Kidney capillary endothelial cell (primary cell): Measurements from ENCODE around the gene FAM120A.
"Not testable (repeated sequence)": the region's sequence is repeated elsewhere in the genome, so short reads cannot be mapped to it uniquely, and the experiment has no call there.

Source experiments
- DNase-seq: peaks from one replicate; pipeline ENCODE4 v3.0.0-alpha.2; 2018; ENCODE audit warnings: low spot score

FAM120A gene

DNA sequence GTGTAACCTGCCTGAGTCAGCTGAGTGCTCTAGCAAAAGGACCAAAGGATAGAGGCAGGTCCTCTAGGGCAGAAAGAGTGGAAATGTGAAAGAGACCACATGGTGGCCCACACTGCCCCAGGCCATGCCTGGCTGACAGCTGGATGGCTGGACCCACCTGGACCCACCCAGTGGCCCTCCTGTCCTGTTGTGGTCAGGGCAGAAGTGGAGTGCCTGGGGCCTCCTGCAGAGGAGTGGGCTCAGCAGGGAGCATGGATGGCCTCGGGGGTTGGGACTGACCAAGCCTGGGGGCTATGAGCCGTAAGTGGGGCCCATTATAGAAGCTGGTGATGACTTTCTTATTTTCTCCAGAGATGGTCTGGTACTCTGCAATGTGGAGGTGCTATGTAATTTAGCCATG lies 57.6 kb downstream of the FAM120A start:
- DNase-seq: no peak

DNA sequence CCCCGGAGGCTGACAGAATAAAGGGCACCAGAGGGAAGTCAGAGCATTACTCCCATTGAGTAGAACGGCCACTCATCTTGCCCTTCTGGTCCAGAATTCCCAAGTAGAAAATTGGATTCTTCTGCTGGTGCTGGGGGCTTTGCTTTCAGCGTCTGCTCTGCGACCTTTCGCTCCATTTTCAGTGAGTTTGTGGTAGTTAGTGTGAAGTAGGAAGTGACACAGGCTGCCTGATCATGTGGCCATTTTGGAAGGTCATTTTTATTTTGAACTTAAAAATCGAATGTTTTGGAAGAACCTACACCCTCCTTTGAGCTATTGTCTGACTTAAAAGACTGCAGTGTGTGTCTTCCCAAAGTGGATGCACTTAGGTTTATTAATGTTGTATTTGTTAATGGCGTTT lies 58.6 kb downstream of the FAM120A start:
- DNase-seq: no peak

DNA sequence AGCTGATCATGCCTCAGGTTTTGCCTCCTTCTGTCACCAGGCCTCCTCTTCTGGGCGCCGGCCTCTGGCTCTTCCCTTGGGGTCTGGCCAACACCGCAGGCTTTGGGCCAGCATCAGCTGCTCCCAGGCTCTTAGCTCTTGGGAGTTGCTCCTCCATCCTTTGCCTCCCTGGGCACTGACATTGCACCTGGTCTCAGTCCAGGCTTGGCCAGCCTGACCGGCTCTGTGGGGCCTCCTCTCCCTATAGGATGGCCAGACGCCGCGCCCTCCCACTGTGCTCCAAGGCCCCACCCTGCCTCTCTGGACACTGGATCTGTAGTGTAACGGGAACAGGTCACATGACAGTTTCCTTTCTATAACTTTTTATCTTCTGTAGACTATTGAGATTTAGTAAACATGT lies 59.7 kb downstream of the FAM120A start:
- DNase-seq: not testable (repeated sequence)

DNA sequence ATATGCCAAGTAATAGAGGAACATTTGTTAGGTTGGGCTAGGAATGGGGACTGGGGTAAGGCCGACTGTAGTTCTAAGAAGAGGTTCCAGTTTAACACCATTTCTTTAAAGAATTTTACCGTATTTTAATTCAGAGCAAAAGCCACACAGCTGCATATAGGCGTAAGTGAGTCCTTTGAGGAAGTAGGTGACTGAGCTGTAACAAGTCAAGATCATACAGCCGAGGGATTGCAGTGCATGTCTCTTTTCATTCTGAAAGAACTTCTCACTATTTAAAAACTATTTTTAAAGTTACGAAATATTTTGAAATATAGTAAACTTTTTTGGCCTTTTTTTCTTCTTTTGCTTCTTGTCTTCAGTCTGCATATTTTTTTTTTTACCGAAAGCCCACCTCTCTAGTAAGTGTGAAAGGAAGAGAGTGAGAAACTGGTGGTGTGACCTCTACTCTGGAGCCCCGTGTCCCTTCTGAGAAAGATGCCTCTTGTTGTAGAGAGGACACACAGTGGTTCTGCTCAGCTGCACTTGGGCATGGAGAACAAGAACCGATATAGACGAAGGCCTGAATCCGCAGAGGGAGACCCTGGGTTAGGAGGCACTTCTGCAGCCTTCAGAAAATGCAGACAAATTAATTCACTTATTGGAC lies 60.8 kb downstream of the FAM120A start:
- DNase-seq: not testable (repeated sequence)

DNA sequence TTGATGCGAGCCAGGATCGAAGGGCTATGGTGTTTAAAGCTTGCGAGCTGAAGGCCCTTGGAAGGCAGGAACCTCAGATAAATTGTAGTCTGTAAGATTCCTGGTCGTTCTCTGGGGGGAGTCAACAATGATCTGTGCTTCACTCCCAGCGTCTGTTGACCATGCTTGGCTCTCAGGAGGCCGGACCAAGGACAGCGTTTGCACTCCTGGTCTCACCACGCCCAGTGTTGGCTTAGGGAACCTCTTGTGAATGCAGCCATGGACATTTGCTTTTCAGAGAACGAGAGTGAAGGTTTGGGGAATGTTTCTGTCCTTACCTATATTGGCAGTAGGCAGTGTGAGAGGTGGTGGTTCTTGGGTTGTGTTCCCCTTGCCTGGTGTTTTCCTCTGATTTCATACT lies 62.1 kb downstream of the FAM120A start:
- DNase-seq: no peak

DNA sequence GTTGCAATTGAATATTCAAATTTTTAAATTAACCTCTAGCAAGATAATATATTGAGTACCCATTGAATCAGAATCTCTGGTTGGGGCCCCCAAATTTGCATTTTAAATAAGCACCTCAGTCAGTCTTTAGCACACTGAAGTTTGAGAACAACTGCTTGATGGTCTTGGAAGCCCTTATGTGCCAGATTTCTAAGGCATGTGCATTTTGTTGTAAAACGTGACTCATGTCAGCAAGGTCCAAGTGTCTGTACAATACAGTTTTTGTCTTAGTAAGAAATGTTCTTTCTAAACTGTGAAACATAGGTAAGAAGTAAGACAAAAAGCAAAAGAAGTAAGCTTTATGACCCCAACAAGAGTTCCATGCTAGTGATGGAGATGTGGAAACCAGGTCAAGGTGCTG lies 65.8 kb downstream of the FAM120A start:
- DNase-seq: no peak

DNA sequence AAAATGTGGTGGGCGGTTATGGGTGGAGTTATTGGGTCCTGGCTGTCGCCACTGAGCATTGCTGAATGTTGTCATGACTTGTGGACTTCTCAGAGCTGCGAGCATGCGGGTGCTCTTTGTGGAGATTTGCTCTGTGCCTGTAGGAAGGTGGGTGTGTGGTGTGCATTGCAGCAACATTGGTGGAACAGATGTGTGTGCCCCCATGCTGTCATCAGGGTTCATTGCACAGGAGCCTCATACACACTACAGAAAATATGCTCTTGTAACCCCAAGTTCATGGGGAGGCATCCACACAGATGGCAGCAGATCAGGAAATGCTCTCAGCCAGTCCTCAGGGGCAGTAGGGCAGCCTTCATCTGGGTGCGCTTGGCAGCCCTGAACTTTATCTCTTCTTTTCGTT lies 69.0 kb downstream of the FAM120A start:
- no peak for DNase-seq

DNA sequence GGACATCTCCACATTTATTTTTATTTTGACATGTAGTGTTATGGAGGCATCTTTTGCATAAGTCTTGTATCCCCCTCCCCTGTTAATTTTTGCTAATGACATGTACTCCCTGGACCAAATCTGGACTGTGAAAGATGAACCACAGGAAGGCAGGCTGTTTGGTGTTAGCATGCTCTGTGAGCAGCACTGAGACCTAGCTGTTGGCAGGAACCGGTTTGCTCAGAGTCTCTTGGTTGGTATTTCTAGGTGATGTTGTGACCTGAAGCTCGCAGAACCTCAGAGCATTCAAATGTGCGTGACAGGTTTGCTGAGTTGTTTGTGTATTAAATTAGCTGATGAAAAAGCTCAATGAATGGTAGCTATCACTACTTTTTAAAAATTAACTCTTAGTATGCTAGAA lies 71.3 kb downstream of the FAM120A start:
- DNase-seq: no peak

DNA sequence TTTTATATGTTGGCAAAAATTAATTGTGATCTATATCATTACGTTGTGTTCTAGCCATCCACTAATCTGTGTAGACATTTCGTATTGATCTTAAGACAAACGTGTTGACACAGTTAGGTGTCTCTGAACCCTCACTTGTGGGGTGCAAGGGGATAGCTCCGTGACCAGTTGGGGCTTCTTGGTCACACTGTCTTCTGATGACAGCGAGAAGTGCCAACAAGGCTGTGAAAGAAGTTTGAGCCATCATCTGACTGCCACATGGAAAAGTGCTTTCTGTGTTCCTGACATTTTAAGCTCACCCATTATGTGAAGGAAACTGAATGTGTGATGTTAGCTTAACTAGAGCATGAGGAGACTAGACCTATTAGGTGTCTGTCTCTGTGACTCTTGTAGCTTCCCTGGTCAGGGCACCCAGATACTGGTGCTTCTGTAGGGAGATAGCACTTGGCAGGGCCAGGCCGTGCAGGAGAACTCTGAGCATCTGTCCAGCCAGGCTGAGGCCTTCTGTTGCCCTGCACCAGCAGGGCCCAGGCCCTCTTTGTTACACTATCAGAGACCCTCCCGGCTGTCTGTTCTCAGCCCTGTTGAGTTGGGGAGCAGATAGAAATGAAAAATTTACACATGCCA lies 72.1 kb downstream of the FAM120A start:
- DNase-seq: no peak

DNA sequence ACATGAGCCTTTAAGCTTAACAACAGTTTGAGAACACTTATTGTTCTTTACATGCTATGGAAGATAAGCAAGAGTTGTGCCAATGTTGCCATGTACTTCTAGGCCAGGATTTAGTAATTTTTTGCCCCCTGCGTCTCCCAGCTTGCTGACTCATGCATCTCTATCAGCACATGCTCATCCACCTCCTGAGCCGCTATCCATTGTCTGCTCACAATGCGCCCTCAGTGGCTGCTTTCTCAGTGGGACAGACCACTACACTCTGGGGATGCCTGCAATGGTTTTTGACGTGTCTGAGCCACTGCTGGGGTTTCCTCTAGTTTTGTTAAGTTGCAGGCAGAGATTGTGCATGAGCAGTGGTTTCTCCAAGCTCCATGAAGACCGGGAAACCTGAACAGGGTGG lies 74.0 kb downstream of the FAM120A start:
- DNase-seq: no peak

DNA sequence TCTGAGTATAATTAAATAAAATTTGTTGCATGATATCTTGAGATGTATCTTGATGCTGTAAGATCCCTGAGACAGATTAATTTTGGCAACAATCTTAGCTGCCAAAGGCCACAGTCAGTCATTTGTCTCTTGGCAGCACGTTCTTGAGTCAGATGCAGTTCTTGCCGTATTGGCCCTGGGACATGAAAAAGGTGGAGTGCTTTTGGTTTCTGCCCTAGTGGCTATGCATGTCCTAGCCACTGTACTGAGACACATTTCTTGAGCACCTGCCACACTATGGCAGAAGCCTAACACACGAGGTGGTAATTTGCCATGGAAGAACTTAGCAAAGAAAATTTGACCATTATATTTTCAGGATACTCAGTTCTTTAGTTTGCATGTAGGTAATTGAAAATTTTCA lies 79.9 kb downstream of the FAM120A start:
- DNase-seq: no peak

DNA sequence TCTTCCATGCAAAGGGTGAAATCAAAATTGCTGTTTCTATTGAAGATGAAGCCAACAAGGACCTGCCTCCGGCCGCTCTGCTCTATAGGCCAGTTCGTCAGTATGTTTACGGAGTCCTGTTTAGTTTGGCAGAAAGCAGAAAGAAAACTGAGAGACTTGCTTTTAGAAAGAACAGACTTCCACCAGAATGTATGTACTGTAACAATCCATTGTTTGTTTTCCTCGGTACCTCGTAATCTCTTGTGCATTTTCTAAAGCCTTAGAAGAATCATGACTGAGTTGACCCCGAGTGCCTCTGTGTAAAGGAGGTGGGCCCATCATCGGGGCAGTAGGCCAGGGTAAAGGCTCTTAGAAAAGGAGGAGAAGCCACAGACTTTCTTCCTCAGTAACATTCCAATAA lies 80.7 kb downstream of the FAM120A start:
- no peak for DNase-seq

DNA sequence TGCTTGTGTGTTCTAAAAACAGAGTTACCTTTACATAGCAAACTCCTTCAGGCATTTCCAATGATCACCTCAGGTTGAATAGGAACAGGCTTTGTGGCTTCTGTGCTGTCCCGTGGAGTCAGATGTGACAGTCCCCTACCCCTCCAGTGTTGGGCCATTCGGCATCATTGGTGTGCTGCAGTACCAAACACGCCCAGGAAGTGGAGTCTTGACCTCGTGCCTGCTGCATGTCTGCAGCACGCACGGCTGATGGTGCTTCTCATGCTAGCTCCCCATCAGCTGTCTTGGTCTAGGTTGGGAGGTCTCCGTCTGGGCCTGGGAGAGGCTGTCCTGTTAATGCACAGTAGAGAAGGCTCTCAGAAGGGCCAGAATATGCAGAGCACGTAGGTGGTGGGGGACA lies 82.4 kb downstream of the FAM120A start:
- no peak for DNase-seq

DNA sequence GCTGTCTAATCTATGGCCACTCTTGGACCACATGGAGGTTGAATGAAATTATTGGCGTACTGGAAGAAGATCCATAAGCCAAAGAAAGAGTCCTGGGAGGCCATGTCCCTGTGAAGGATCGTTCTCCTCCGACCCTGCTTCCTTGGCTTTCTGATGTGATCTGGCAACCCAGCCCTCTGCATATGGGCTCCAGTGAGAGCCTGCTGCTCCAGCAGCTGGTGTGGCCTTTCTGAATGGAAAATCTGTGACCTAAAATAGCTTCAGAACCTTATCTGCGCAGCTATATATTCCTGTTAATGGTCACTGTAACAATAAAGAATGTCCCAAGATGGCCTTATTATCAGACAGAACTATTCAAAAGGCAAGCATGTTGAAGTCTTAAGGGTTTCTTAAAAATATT lies 84.7 kb downstream of the FAM120A start:
- no peak for DNase-seq

DNA sequence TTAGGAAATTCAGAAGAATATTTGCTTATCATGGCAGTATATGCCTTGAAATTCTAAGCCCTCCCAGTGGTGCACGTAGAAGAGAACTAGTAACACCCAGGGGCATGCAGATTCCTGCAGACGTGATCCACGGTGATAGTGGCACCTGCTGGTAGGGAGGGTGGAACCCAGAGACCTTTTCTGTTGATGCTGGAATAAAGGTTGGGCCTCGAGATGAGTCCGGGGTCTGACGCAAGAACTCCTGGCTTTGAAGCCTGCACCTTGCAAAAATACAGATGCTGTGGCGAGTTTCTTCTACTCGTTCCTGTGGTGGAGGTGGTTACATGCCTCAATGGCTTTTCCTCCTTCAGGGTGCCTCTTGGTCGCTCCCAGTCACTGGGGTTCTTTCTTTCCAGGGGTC lies 85.4 kb downstream of the FAM120A start:
- DNase-seq: no peak

DNA sequence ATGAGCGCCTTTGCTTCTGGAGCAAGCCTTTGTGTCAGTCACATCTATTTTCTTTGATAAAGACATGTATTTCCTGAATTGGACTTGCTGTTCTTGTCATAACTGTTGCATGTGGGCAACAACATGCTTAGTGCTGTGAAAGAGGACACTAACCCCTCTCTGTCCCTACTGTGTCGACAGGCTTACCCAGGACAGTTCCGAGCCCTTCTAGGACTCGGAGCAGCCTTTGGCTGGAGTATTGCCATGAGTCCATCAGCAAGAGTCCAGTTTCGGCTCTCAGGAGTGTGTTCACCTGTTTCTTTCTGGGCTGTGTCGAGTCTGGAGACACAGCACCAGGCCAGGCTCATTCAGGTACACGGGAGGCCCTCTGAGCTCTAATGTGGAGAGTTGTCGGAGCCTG lies 88.8 kb downstream of the FAM120A start:
- no peak for DNase-seq

DNA sequence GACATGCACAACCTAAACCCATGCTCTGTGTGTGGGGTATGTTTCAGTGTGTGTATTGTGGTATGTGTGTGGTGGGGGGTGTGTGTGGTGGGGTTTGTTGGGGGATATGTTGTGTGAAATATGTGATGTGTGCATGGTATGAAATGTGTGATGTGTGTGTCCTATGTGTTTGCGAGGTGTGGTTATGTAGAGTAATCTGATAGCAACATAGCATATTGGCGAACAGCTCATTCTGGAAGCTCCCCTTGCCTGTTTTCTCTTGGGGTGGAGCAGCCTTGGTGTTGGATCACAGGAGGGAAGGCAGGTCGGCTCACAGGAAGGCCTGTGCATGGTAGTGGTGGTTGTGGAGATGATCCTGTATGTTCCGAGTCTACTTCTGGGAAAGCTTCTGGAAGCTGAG lies 89.5 kb downstream of the FAM120A start:
- no peak for DNase-seq

DNA sequence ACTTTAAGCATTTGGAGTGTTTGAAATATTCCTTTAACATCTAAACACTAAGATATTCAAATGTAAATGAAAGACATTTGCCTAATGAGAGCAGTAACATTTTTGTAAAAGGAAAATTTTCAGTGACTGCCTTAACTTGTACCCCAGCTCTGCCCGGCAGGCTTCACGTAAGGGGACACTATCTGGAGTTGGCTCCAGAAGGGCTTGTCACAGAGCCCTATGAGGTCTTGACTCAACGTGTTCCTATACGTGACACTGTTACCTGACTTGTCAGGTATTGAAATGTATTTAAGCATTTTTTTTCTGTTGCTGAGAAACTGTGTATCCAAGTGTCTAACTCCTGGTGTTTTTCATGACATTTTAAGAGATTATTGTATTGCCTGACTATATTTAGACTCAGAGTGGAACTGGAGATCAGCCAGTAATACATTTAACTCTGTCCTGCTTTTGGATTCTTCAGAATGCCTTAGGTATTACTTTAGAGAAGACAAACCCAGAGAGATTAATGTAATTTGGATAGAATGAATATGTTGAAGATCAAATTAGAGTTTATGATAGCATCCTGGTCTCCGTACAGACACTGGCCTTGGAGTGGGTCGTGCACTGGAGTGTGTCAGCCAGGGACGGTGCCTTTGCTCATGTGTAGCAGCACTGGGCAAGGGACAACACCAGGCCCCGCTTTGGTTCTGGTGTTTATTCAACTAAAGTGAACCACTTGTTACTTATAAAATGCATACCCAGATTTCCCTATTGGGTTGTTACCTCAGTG lies 90.3 kb downstream of the FAM120A start:
- no peak for DNase-seq

DNA sequence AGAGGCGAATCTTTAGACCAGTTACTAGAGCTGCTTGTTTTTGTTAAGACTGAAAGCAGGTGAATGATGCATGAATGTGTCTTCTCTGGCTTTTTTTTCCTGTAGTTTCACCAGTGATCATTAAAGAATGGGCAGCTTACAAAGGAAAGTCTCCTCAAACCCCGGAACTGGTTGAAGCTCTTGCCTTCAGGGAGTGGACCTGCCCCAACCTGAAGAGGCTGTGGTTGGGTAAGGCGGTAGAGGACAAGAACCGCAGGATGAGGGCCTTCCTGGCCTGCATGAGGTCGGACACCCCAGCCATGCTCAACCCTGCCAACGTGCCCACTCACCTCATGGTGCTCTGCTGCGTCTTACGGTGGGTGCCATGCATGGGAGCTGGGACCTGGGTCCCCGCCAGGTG lies 91.6 kb downstream of the FAM120A start:
- DNase-seq: no peak

DNA sequence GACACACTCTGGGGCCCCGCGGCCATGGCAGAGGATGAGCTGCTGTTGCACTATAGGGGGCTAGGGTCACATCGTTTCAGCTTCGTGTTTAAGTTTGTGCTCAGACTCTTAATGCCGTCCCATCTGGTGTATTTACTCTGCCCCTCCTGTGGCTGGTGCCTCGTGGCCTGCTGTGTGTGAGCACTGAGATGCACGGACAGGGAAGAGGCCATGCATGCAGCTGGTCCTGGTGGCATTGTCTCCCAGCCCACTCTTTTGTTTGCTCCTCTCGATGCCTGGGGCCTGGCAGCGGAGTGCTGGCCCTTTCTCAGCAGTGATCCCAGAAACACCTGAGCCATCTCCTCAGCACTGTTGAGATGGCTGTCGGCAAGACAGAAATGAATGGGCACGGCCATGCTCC lies 94.9 kb downstream of the FAM120A start:
- DNase-seq: no peak

DNA sequence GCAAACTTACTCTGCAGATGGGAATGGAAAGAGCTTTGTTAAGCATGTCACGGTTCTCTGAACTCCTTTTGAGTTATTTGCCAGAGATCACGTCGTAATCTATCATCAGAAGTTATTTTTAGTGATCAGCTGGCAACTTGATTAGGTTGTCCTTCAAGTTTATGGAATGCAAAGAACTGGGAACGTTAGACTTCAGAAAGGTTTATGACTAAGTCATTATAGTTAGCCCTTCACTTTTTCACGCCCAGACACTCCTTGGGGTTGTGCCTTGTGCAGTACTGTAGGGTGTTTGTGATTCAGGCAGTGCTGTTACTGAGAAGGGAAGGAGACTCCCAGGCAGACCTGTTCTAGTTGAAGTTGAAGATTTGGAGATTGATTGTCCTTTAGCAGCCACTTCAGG lies 98.1 kb downstream of the FAM120A start:
- DNase-seq: no peak

DNA sequence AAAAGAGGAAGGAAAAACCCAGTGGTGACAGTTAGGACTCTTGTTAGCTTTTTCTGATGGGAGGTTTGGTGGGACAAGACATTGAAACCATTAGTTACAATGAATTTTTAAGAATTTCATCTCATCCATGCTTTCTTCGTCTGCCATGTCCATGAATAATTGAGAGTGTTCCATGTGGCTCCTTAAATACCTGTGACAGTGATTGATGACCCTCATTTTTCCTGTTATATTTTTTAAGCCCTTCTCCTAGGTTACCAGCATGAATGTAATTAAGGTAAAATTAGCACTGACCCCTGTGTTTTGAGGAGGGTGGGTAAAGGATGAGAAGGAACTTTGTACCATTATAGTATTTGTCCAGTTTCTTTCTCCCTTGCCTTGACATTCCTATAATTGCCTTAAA lies 101.4 kb downstream of the FAM120A start:
- DNase-seq: no peak

DNA sequence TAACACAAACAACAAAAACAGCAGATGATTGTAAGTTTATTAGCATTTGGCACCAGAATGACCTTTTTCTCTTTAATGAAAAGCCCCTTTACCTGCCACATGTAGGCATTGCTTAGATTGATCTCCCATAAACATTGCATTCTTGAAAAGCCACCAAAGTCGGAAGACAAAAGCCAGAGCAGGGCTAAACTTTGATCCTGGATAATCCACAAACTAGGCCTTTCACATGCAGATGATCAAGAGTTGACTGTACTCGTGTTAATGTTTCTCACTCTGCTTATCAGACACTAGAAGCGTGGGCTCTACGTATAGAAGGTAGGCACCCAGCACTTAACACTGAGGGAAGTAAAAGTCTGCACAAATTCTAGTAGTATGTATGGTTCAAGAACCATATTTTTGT lies 103.9 kb downstream of the FAM120A start:
- DNase-seq: no peak
